Astrocyte (in vitro differentiated cells and primary cell): ENCODE measurements around the gene HTR4. TPM values are rescaled to one million over a fixed set of nuclear protein-coding genes. Genes with fewer than 3 reads are reported as not detected.

ENCODE experiments used
- DNase-seq: peaks from one replicate; pipeline ENCODE4 v3.0.0-alpha.2; 2010; ENCODE audit warnings: low read depth
- FAIRE-seq: peaks from 2 replicates; lab custom pipeline; 2011; peaks lifted over from hg19 to GRCh38; lab: Jason Lieb, UNC
- H2AFZ ChIP-seq: 2 replicates; pipeline ENCODE4 v1.6.0; 2012; ENCODE audit warnings: low read depth, low read length, inconsistent platforms
- H3K27ac ChIP-seq: 2 replicates; pipeline ENCODE4 v1.5.1; 2011; ENCODE audit warnings: low read depth, low read length, inconsistent platforms
- H3K27me3 ChIP-seq: 2 replicates; pipeline ENCODE4 v1.6.0; 2011; ENCODE audit warnings: low read length, inconsistent platforms; ENCODE audit not compliant: insufficient read depth
- H3K36me3 ChIP-seq: 2 replicates; pipeline ENCODE4 v1.5.1; 2011; ENCODE audit warnings: low read length, inconsistent platforms; ENCODE audit not compliant: insufficient read depth
- H3K4me1 ChIP-seq: 2 replicates; pipeline ENCODE4 v1.5.1; 2011; ENCODE audit warnings: low read length, inconsistent platforms; ENCODE audit not compliant: insufficient read depth
- H3K4me2 ChIP-seq: 2 replicates; pipeline ENCODE4 v1.6.0; 2012; ENCODE audit warnings: low read length, inconsistent platforms
- H3K4me3 ChIP-seq: 2 replicates; pipeline ENCODE4 v1.5.1; 2011; ENCODE audit warnings: low read depth, mild to moderate bottlenecking, low read length, inconsistent platforms; ENCODE audit not compliant: insufficient read depth
- H3K79me2 ChIP-seq: 2 replicates; pipeline ENCODE4 v1.6.0; 2012; ENCODE audit warnings: mild to moderate bottlenecking, low read length, inconsistent platforms; ENCODE audit not compliant: insufficient read depth
- H3K9ac ChIP-seq: 2 replicates; pipeline ENCODE4 v1.6.0; 2012; ENCODE audit warnings: mild to moderate bottlenecking, low read length, inconsistent platforms
- H3K9me3 ChIP-seq: 2 replicates; pipeline ENCODE4 v1.5.1; 2012; ENCODE audit warnings: low read depth, mild to moderate bottlenecking, low read length, inconsistent platforms; ENCODE audit not compliant: insufficient read depth
- H4K20me1 ChIP-seq: 2 replicates; pipeline ENCODE4 v1.6.0; 2012; ENCODE audit warnings: low read length, inconsistent platforms; ENCODE audit not compliant: insufficient read depth
- H3K27ac Mint-ChIP-seq: one replicate; pipeline ENCODE4 v1.8.0; 2021; ENCODE audit warnings: mild to moderate bottlenecking, mixed read lengths; ENCODE audit not compliant: unreplicated experiment
- H3K27me3 Mint-ChIP-seq: one replicate; pipeline ENCODE4 v1.8.0; 2021; ENCODE audit warnings: low read depth, mixed read lengths; ENCODE audit not compliant: unreplicated experiment
- H3K36me3 Mint-ChIP-seq: one replicate; pipeline ENCODE4 v1.8.0; 2021; ENCODE audit warnings: low read depth, mixed read lengths; ENCODE audit not compliant: unreplicated experiment
- H3K4me1 Mint-ChIP-seq: one replicate; pipeline ENCODE4 v1.8.0; 2021; ENCODE audit warnings: low read depth, mixed read lengths; ENCODE audit not compliant: unreplicated experiment
- H3K4me3 Mint-ChIP-seq: one replicate; pipeline ENCODE4 v1.8.0; 2021; ENCODE audit warnings: mild to moderate bottlenecking, moderate library complexity, mixed read lengths; ENCODE audit not compliant: unreplicated experiment
- H3K9me3 Mint-ChIP-seq: one replicate; pipeline ENCODE4 v1.8.0; 2021; ENCODE audit warnings: mild to moderate bottlenecking, mixed read lengths; ENCODE audit not compliant: unreplicated experiment
- CTCF ChIP-seq: IDR thresholded peaks from 2 replicates; pipeline ENCODE4 v1.5.1; 2011; ENCODE audit warnings: low read depth, mild to moderate bottlenecking, inconsistent platforms, low read length, moderate library complexity; ENCODE audit not compliant: insufficient read depth
- EZH2 ChIP-seq: IDR thresholded peaks from 2 replicates; pipeline ENCODE4 v1.6.1; 2012; ENCODE audit warnings: mild to moderate bottlenecking, low read length, inconsistent platforms; ENCODE audit not compliant: insufficient read depth
- total RNA-seq: library from RNA; stranded (reverse); gene quantifications from 2 replicates; pipeline ENCODE4 v1.2.1, GENCODE V29; 2021

Gene HTR4
- total RNA-seq, 1 donor from 2014 or later = not detected

GRCh38 chr5:148491015-148491792, 163.1 kb downstream of the HTR4 start:
- Histone ChIP-seq H3K27me3 (peaks cover 6% of the 10 kb centered on the region), H3K36me3 (no peaks in the 10 kb centered on the region), H3K79me2 (no peaks in the 10 kb centered on the region), H3K9ac (no peak overlapping the region), H3K4me2 (no peak overlapping the region), H3K27ac (no peak overlapping the region), H3K4me3 (no peak overlapping the region), H3K4me1 (no peaks in the 10 kb centered on the region), H2AFZ (no peak overlapping the region), H3K9me3 (no peaks in the 10 kb centered on the region), H4K20me1 (no peaks in the 10 kb centered on the region)
- Mint-ChIP-seq H3K9me3 (no peaks in the 10 kb centered on the region), H3K4me3 (no peak overlapping the region), H3K36me3 (no peaks in the 10 kb centered on the region), H3K27ac (no peak overlapping the region), H3K27me3 (peaks cover 28% of the 10 kb centered on the region), H3K4me1 (no peaks in the 10 kb centered on the region)
- no peak for DNase-seq
- TF ChIP-seq EZH2 (no peak), CTCF (no peak)
- no peak for FAIRE-seq

- H2AFZ ChIP-seq = no peak overlapping the region
- TF ChIP-seq CTCF (no peak), EZH2 (no peak)
- H3K36me3 ChIP-seq = no peaks in the 10 kb centered on the region
- Mint-ChIP-seq H3K36me3 (no peaks in the 10 kb centered on the region), H3K9me3 (no peaks in the 10 kb centered on the region), H3K27me3 (peaks cover 29% of the 10 kb centered on the region), H3K4me1 (no peaks in the 10 kb centered on the region), H3K4me3 (no peak overlapping the region), H3K27ac (no peak overlapping the region)
- H3K4me1 ChIP-seq = no peaks in the 10 kb centered on the region
- H3K79me2 ChIP-seq = no peaks in the 10 kb centered on the region
- H3K27ac ChIP-seq = no peak overlapping the region
- H3K9ac ChIP-seq = no peak overlapping the region
- DNase-seq (no peak), FAIRE-seq (no peak)
- no peaks in the 10 kb centered on the region for H4K20me1 ChIP-seq
- no peaks in the 10 kb centered on the region for H3K9me3 ChIP-seq
- H3K27me3 ChIP-seq = peaks cover 6% of the 10 kb centered on the region
- H3K4me3 ChIP-seq = no peak overlapping the region
- H3K4me2 ChIP-seq = no peak overlapping the region
Observed at GRCh38 chr5:148488757-148489156, 165.6 kb downstream of the HTR4 start.

- H3K27me3 ChIP-seq = peaks cover 6% of the 10 kb centered on the region
- no peaks in the 10 kb centered on the region for H3K36me3 ChIP-seq
- no peak overlapping the region for H3K27ac ChIP-seq
- no peaks in the 10 kb centered on the region for H3K9me3 ChIP-seq
- H4K20me1 ChIP-seq = no peaks in the 10 kb centered on the region
- Mint-ChIP-seq H3K27ac (no peak overlapping the region), H3K4me3 (no peak overlapping the region), H3K9me3 (no peaks in the 10 kb centered on the region), H3K36me3 (no peaks in the 10 kb centered on the region), H3K27me3 (peaks cover 28% of the 10 kb centered on the region), H3K4me1 (no peaks in the 10 kb centered on the region)
- H3K79me2 ChIP-seq = no peaks in the 10 kb centered on the region
- H2AFZ ChIP-seq = no peak overlapping the region
- H3K4me2 ChIP-seq = no peak overlapping the region
- TF ChIP-seq CTCF (no peak), EZH2 (no peak)
- no peak overlapping the region for H3K9ac ChIP-seq
- no peak for FAIRE-seq
- no peak overlapping the region for H3K4me3 ChIP-seq
- no peaks in the 10 kb centered on the region for H3K4me1 ChIP-seq
- no peak for DNase-seq
Observed at GRCh38 chr5:148486456-148486855, 167.9 kb downstream of the HTR4 start.
